Testis (tissue), 3 donors: Measurements from ENCODE around the gene MGAT5. TPM values are rescaled to one million over a fixed set of nuclear protein-coding genes. Genes with fewer than 3 reads are reported as not detected.

ENCODE experiments used
- DNase-seq: peaks from one replicate; pipeline ENCODE4 v3.0.0-alpha.2; 2019
- H3K27ac ChIP-seq, 2 donors: fragments of 200-600 bp; sonication (generic); one replicate each; pipeline ENCODE4 v1.5.1; 2019
- H3K27me3 ChIP-seq: fragments of 200-600 bp; sonication (generic); one replicate; pipeline ENCODE4 v1.5.1; 2019
- H3K36me3 ChIP-seq: fragments of 200-600 bp; sonication (generic); one replicate; pipeline ENCODE4 v1.5.1; 2017; ENCODE audit warnings: low read depth; ENCODE audit errors: missing control alignments
- H3K4me1 ChIP-seq: fragments of 200-600 bp; sonication (generic); one replicate; pipeline ENCODE4 v1.5.1; 2019
- H3K4me3 ChIP-seq, 2 donors: fragments of 200-600 bp; sonication (generic); one replicate each; pipeline ENCODE4 v1.5.1; 2017 to 2019
- H3K9me3 ChIP-seq: fragments of 200-600 bp; sonication (generic); one replicate; pipeline ENCODE4 v1.5.1; 2017
- CTCF ChIP-seq, 3 experiments: fragments of 450-650 bp in 2 of 3; fragments of 200-600 bp in 1 of 3; sonication (generic) in 1 of 3; IDR thresholded peaks; one replicate each; pipeline ENCODE4 v1.5.1; 2016 to 2019; ENCODE audit warnings: antibody characterized with exemption in 3 of 3, mild to moderate bottlenecking in 2 of 3, moderate library complexity in 1 of 3
- POLR2A ChIP-seq: fragments of 450-650 bp; IDR thresholded peaks from one replicate; pipeline ENCODE4 v1.6.1; 2017; ENCODE audit warnings: antibody characterized with exemption, mild to moderate bottlenecking, moderate library complexity
- WGBS, 2 donors: methylation state at CpG; one replicate each; pipeline ENCODE4 v1.1.5; 2018; 5-methylcytosine and 5-hydroxymethylcytosine counted together
- intact Hi-C: fragments of 100-400 bp; cut with DNase I; formaldehyde crosslinking; loops from one replicate; pipeline ENCODE4 v1.15.1; 2023; ENCODE audit warnings: low total_unique reads
- polyA plus RNA-seq: library from polyadenylated mRNA; stranded (reverse); fragments of 350-450 nt; fragmentation: Illumina TruSeq; extraction: RNeasy Lipid Tissue Mini Kit (QIAGEN cat#74804); gene quantifications from one replicate; pipeline ENCODE4 v1.2.3, GENCODE V29; 2014; ENCODE audit warnings: low read depth, low replicate concordance; ENCODE audit not compliant: insufficient read depth
- total RNA-seq, 2 donors: library from RNA; depleted of rRNA; stranded (reverse); fragments of >200 nt; gene quantifications; one replicate each; pipeline ENCODE4 v1.2.3, GENCODE V29; 2016

Gene MGAT5
- total and polyA plus RNA-seq, 3 donors from 2014 or later: 31.6 to 73.8 (median 64.5) TPM

- 93 to 94% methylated on average over 6 to 11 of the region's 11 CpGs for WGBS, 2 donors
- DNase-seq: no peak
- intact Hi-C loops: no loop called here
- Histone ChIP-seq H3K27me3 (no peaks in the 10 kb centered on the region), H3K27ac (no peak overlapping the region), H3K9me3 (no peaks in the 10 kb centered on the region), H3K4me1 (no peaks in the 10 kb centered on the region), H3K36me3 (no peaks in the 10 kb centered on the region), H3K4me3 (no peak overlapping the region)
- TF ChIP-seq POLR2A (no peak), CTCF (IDR thresholded peaks at IDR 0.05) (no peak)
Observed at GRCh38 chr2:134441153-134441863, 187.4 kb downstream of the MGAT5 start.

DNA sequence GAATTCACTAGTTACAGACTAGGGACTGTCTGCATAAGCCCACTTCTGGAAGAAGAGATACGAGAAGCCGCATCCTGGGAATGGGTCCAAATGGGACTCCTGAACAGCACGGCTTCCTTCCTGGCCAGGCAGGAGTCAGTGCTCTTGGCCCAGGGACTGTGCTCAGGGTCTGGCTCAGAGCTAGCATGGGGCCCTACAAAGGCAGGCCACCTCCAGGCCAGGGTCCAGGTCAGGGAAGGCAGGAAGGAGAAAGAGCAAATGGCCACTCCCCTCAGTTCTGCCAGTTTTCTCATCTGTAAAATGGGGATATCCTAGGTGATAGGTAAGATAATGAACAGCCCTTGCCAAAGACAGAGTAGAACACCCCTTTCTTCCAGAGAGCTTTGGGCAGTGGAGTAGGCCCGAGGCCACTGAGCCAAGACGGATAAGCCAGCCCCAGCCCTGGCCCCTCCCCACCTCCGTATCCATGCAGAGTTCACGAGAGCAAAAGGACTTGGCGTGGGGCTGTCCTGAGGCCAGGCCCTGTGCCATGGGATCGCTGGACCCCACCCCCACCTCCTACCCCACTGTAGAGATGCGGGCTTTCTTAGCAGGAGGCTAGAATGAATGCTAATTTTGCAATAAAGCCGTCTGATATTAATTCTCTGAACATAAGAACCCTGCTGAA, 190.1 kb downstream of the MGAT5 start:
- Histone ChIP-seq H3K27ac (no peak overlapping the region), H3K36me3 (no peaks in the 10 kb centered on the region), H3K4me1 (no peaks in the 10 kb centered on the region), H3K4me3 (no peak overlapping the region), H3K9me3 (no peaks in the 10 kb centered on the region), H3K27me3 (no peaks in the 10 kb centered on the region)
- intact Hi-C loops: no loop called here
- DNase-seq: no peak
- TF ChIP-seq POLR2A (no peak), CTCF (IDR thresholded peaks at IDR 0.05) (no peak)
- 67 to 76% methylated on average over 9 to 11 of the region's 11 CpGs for WGBS, 2 donors

GRCh38 chr2:134445116-134445515, 191.2 kb downstream of the MGAT5 start:
- TF ChIP-seq CTCF (IDR thresholded peaks at IDR 0.05) (no peak), POLR2A (no peak)
- DNase-seq: no peak
- intact Hi-C loops: no loop called here
- WGBS, 2 donors: 90 to 95% methylated on average over 4 of the region's 4 CpGs
- Histone ChIP-seq H3K27me3 (no peaks in the 10 kb centered on the region), H3K4me3 (no peak overlapping the region), H3K27ac (no peak overlapping the region), H3K36me3 (no peaks in the 10 kb centered on the region), H3K4me1 (no peaks in the 10 kb centered on the region), H3K9me3 (no peaks in the 10 kb centered on the region)

DNA sequence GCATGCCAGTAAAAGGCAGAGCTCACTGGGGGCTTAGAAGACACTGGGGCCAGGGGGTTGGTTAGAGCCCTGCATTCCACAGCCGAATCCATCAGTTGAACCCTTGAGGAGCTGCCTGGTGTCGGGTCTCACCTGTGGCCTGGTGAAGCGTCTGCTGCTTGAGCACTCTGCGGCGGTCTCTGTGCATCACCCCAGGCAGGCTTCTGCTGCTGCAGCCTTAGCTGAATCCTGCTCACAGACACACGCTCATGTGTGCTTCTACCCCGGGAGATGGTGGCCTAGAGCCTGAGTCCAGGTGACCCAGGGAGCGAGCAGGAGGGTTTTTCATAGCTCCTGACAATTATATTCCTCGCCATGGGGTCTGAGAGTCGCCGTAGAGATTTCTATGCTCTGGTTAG, 192.1 kb downstream of the MGAT5 start:
- TF ChIP-seq POLR2A (no peak), CTCF (IDR thresholded peaks at IDR 0.05) (no peak)
- intact Hi-C loops: no loop called here
- H3K27ac ChIP-seq: no peak overlapping the region
- no peaks in the 10 kb centered on the region for H3K9me3 ChIP-seq
- no peaks in the 10 kb centered on the region for H3K27me3 ChIP-seq
- no peak for DNase-seq
- no peak overlapping the region for H3K4me3 ChIP-seq
- no peaks in the 10 kb centered on the region for H3K4me1 ChIP-seq
- no peaks in the 10 kb centered on the region for H3K36me3 ChIP-seq
- WGBS, 2 donors: 91 to 96% methylated on average over 6 to 11 of the region's 11 CpGs
